ENCODE measurements around the gene PPL.

Gene PPL

DNA sequence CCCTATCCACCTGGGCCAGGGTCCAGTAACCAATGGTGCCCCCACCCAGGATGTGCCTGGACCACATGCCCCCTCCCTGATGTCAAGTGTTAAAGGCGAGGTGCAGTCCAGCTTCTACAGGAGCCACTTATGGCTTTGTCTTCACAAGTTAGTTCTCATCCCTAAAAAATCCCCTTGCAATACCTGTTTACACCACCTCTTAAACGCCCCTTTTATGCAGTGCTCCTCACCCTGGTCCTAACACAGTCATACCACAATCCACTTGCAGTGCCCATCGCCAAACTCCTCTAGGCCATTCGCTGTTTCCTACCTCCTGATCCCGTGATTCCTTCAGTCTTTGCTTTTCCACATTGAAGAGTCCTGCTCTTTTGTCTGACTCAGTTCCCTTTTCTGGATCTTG lies 97.0 kb downstream of the PPL start:
- Histone ChIP-seq H3K9me3 (ENCODE audit: low read depth, low read length) (no peaks in the 10 kb centered on the region), H3K27ac (no peak overlapping the region), H3K9ac (ENCODE audit: insufficient read length) (no peak overlapping the region), H3K4me3 (no peak overlapping the region), H3K36me3 (ENCODE audit: insufficient read depth, low read length) (peaks cover 76% of the 10 kb centered on the region)
- TF ChIP-seq POLR2AphosphoS5 (IDR thresholded peaks at IDR 0.05; ENCODE audit: borderline replicate concordance, low read depth, low read length) (no peak), EZH2 (IDR thresholded peaks at IDR 0.05) (no peak), FOXP2 (optimal IDR thresholded peaks at IDR 0.05; ENCODE audit: control extremely low read depth, extremely low read length, insufficient read depth) (no peak)
- no peak for DNase-seq (ENCODE audit: low read depth, low spot score)

DNA sequence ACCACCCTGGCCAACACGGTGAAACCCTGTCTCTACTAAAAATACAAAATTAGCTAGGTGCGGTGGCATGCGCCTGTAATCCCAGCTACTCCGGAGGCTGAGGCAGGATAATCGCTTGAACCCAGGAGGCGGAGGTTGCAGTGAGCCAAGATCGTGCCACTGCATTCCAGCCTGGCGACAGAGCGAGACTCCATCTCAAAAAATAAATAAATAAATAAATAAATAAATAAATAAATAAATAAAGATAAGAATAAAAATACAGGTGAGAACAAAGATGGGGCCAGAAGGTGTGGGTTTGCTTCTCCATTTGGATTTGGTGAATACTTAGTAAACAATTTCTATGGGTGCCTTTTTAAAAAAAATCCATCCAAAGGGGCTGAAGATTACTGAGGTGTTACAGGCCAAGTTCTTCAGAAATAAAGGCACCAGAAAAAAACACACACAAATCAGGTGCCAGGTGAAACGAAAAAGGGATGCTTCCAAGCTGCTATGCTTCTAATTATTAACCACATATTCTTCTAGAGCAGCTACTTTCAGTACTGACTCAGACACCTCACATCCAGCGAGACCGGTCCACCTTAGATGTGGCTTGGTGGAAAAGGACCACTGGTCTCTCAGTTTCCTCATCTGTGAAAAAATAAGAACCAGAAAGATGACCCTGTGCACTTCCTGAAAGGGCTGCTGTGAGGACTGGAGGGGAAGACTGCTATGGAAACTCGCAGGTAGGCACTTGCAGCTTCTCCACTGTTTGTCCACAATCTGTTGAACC lies 99.0 kb downstream of the PPL start:
- Histone ChIP-seq H3K27ac (no peak overlapping the region), H3K4me3 (no peak overlapping the region), H3K36me3 (ENCODE audit: insufficient read depth, low read length) (peaks cover 76% of the 10 kb centered on the region), H3K9ac (ENCODE audit: insufficient read length) (no peak overlapping the region), H3K9me3 (ENCODE audit: low read depth, low read length) (no peaks in the 10 kb centered on the region)
- TF ChIP-seq EZH2 (IDR thresholded peaks at IDR 0.05) = no peak
- TF ChIP-seq FOXP2 (optimal IDR thresholded peaks at IDR 0.05; ENCODE audit: control extremely low read depth, extremely low read length, insufficient read depth) = no peak
- TF ChIP-seq POLR2AphosphoS5 (IDR thresholded peaks at IDR 0.05; ENCODE audit: borderline replicate concordance, low read depth, low read length) = no peak
- no peak for DNase-seq (ENCODE audit: low read depth, low spot score)

DNA sequence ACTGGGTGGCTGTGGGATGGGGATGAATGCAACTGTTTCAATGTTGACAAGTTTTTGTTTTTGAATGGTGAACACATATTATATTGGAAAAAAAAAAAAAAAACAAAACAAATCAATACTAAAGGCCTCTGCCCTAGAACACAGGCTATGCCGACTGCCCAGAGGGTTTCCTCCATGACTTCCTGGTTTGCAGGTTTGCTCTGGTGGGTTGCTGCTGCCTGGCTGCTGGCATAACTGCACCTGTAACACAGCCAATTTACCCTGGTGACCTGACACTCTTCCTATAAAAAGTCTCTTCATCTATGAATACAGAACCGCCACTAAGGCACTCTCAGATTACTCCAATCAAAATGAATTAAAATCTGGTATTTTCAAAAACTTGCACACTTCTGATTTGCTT lies 100.2 kb downstream of the PPL start:
- no peak overlapping the region for H3K9ac ChIP-seq (ENCODE audit: insufficient read length)
- no peak overlapping the region for H3K27ac ChIP-seq
- no peak for DNase-seq (ENCODE audit: low read depth, low spot score)
- H3K36me3 ChIP-seq (ENCODE audit: insufficient read depth, low read length) = peaks cover 76% of the 10 kb centered on the region
- H3K9me3 ChIP-seq (ENCODE audit: low read depth, low read length) = no peaks in the 10 kb centered on the region
- no peak for TF ChIP-seq POLR2AphosphoS5 (IDR thresholded peaks at IDR 0.05; ENCODE audit: borderline replicate concordance, low read depth, low read length)
- no peak for TF ChIP-seq EZH2 (IDR thresholded peaks at IDR 0.05)
- TF ChIP-seq FOXP2 (optimal IDR thresholded peaks at IDR 0.05; ENCODE audit: control extremely low read depth, extremely low read length, insufficient read depth) = no peak
- H3K4me3 ChIP-seq = no peak overlapping the region

DNA sequence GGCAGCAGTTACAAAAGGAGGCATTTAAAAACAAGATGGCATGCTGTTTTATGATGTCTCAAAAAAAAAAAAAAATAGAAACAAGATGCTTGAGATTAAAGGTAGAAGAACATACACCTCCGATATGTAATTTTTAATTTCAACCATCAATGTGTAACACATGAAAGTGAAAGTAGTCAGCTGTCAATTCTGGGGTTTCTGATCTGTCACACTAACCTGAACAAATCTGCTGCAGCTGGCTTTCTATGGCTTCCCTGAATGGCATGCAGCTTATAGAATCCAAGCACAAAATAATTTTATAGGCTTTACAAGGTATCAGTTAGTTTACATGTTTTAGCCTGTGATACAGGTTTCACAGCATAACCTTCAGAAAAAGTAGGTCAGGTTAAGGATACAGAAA lies 103.4 kb downstream of the PPL start:
- Histone ChIP-seq H3K9ac (ENCODE audit: insufficient read length) (no peak overlapping the region), H3K36me3 (ENCODE audit: insufficient read depth, low read length) (peaks cover 72% of the 10 kb centered on the region)
- no peak for DNase-seq (ENCODE audit: low read depth, low spot score)

DNA sequence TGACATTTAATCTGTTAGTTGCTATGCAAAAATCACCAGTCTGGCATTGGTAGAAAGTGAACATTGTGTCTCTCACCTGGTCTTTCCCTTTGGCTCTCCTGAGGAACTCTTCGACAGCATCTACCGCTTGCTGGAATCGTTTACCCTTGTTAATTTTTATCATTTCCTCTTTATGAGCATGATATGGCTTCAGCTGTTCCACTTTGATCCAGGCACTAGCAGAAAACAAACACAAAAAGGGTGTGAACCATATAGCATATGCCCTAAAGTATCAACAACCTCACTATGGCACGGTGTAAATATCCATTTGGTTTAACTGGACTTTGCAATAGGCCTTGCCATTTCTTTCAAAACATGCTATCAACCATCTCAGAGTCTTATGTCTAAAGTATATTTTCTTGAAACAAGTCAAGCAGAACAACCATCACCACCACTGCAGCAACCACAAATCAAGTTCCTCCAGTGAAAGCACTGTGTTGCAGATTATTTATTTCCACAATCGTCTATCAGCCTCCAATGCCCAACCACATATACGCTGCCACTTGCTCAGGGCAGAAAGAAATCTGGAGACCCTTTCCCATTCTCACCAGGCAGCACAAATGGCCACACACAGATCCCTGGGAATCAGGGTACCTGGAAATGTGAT lies 104.1 kb downstream of the PPL start:
- Histone ChIP-seq H3K27ac (no peak overlapping the region), H3K4me3 (no peak overlapping the region), H3K9me3 (ENCODE audit: low read depth, low read length) (no peaks in the 10 kb centered on the region), H3K9ac (ENCODE audit: insufficient read length) (no peak overlapping the region), H3K36me3 (ENCODE audit: insufficient read depth, low read length) (peaks cover 75% of the 10 kb centered on the region)
- DNase-seq (ENCODE audit: low read depth, low spot score) = no peak
- no peak for TF ChIP-seq POLR2AphosphoS5 (IDR thresholded peaks at IDR 0.05; ENCODE audit: borderline replicate concordance, low read depth, low read length)
- TF ChIP-seq EZH2 (IDR thresholded peaks at IDR 0.05) = no peak
- no peak for TF ChIP-seq FOXP2 (optimal IDR thresholded peaks at IDR 0.05; ENCODE audit: control extremely low read depth, extremely low read length, insufficient read depth)

More for the DNA sequence above, 103.4 kb downstream of the PPL start:
- H3K4me3 ChIP-seq = no peak overlapping the region
- TF ChIP-seq FOXP2 (optimal IDR thresholded peaks at IDR 0.05; ENCODE audit: control extremely low read depth, extremely low read length, insufficient read depth) = no peak
- no peak for TF ChIP-seq EZH2 (IDR thresholded peaks at IDR 0.05)
- TF ChIP-seq POLR2AphosphoS5 (IDR thresholded peaks at IDR 0.05; ENCODE audit: borderline replicate concordance, low read depth, low read length) = no peak
- H3K9me3 ChIP-seq (ENCODE audit: low read depth, low read length) = no peaks in the 10 kb centered on the region
- H3K27ac ChIP-seq = no peak overlapping the region

Data from SK-N-MC (cell line).